HG03280 (cell line): ENCODE data around the gene REX1BD.
"Not testable (repeated sequence)": the region's sequence is repeated elsewhere in the genome, so short reads cannot be mapped to it uniquely, and the experiment has no call there.

Source experiments
- ATAC-seq: cut with Tn5 transposase; IDR thresholded peaks from one replicate; pipeline ENCODE4 v1.9.1; 2021; ENCODE audit warnings: mild to moderate bottlenecking, moderate library complexity; ENCODE audit not compliant: unreplicated experiment

REX1BD gene

DNA sequence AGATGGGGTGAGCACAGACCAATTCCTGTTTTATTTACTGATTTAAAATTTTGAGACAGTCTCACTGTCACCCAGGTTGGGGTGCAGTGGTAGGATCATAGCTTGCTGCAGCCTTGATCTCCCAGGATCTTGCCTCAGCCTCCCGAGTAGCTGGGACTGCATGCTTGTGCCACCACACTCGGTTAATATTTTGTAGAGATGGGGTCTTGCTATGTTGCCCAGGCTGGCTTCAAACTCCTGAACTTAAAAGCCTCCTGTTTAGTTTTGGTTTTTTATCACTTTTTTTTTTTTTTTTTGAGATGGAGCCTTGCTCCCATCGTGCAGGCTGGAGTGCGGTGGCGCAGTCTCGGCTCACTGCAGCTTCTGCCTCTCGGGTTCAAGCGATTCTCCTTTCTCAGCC, 12.2 kb upstream of the REX1BD start:
- ATAC-seq: no peak

DNA sequence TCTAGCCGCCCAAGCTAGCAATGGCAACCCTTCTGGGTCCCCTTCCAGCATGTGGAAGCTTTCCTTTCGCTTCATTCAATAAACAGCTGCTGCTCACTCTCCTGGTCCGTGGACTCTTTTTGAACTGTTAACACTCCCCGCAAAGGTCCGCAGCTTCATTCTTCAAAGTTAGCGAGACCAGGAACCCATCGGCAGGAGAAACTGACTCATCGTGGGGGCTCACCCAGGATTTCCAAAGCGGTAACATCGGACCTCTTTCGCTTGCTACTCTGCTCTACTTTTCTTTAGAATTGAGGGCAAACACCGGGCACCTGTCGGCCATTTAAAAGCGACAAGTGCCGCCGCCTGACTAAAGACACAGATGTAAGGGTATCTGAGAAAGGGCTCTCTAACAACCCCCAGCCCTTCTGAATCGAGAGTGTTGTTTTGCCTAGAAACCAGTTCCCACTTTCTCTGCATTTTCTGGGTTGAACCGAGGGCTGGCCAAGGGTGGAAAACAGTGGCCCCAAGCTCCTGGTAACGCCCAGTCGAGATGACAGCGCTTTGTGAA, 11.2 kb upstream of the REX1BD start:
- no peak for ATAC-seq

DNA sequence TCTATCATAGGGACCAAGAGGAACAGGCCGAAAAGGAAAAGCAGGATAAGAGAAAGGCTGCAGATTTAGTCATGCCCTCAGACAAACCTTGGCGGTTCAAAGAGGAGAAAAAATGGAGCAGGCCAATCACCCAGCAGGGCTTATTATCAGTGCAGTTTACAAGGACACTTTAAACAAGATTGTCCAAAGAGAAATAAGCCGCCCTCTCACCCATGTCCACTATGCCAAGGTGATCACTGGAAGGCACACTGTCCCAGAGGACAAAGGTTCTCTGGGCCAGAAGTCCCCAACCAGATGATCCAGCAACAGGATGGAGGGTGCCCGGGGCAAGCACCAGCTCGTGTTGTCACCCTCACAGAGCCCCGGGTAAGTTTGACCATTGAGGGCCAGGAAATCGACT, 8.3 kb upstream of the REX1BD start:
- ATAC-seq: no peak

DNA sequence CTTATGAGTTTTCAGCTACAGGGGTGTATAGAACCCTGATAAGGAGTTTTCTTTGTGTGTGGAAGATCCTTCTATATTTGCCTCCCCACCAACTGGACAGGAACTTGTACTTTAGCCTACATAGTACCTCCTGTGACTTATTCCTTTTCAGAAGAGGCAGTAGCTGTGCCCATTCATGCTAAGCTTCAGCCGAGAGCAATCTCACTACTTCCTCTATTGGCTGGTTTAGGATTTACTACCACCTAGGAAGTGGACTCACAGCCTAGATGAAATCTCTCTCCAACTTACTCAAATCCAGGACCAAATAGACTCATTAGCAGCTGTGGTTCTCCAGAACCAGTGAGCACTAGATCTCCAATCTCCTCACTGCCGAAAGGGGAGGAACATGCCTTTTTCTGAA, 2.3 kb upstream of the REX1BD start:
- no peak for ATAC-seq

DNA sequence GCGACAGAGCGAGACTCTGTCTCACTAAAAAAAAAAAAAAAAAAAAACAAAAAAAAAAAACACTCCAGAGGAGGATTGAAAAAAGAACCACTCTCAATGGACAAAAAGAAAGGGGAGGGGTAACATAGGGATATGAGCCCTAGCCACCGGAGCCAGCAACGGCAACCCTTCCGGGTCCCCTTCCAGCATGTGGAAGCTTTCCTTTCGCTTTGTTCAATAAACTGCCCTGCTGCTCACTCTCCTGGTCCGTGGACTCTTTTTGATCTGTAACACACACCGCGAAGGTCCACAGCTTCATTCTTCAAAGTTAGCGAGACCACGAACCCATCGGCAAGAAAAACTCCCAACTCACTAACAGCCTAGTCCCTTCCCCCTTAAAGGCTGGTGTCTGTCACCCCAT, 1.0 kb upstream of the REX1BD start:
- no peak for ATAC-seq

DNA sequence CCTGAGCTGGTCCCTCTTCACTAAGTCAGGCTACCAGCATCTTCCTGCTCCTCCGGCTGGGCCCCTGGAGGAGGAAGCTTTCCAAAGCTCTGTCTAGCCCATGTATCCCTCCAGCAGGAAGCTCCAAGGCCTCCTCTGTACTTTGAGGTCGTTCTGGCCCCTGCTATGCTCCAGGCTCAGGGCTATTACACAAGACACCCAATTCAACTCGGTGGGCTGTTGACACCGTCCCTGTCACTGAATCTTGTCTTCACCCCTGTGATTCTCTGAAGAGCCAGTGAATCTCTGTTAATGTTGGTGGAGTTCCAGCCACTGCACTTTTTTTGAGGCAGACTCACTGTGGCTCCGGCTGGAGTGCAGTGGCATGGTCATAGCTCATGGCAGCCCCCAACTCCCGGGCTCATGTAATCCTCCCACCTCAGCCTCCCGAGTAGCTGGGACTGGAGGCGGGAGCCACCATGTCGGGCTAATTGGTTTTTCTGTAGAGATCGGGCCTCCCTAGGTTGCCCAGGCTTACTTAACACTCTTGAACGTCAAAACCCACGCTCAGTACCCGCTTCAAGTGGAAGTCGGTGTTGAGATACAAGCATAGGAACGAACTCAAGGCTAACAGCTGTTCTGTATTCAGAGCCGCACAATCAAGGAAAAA, 512 bp upstream of the REX1BD start:
- peak; percentile 3 for ATAC-seq

DNA sequence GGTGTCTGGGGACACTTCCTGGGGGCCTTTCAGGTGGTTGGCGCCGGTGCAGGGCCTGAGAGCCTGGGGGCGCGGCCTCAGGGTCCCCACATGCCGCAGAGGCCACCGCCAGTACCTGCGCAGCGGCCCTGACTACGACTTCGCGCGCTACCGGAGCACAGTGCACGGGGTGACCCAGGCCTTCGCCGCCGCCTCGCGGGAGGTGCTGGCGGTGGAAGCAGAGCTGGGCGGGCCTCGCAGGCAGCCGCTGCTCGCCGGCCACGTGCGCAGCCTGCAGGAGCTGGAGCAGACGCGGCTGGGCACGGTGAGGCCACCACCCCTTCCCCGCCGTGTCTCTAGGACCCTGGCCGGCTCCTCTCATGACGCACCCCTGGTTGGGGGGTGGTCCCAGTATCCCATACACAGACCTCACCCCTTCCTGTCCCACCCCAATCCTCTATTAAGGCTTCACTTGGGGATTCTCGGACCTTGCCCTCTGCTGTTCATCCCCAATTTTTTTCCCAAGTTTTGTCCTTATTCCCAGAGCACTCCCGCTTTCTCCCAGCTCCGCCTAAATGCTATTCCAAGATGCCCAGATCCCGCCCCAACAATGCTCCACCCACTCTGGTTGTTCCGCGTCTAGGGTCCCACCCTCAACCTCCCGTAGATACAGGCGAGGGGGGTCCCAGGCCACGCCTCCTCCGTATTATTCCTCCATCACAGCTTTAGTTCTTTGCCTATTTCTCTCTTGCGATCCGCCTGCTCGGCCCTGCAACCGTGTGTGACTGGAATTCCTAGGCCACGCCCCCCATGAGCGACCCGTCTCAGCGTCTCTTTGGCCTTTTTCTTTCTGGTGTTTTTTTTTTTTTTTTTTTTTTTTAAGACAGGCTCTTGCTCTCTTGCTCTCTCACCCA, 1.0 kb downstream of the REX1BD start:
- peak; percentile 31 for ATAC-seq

DNA sequence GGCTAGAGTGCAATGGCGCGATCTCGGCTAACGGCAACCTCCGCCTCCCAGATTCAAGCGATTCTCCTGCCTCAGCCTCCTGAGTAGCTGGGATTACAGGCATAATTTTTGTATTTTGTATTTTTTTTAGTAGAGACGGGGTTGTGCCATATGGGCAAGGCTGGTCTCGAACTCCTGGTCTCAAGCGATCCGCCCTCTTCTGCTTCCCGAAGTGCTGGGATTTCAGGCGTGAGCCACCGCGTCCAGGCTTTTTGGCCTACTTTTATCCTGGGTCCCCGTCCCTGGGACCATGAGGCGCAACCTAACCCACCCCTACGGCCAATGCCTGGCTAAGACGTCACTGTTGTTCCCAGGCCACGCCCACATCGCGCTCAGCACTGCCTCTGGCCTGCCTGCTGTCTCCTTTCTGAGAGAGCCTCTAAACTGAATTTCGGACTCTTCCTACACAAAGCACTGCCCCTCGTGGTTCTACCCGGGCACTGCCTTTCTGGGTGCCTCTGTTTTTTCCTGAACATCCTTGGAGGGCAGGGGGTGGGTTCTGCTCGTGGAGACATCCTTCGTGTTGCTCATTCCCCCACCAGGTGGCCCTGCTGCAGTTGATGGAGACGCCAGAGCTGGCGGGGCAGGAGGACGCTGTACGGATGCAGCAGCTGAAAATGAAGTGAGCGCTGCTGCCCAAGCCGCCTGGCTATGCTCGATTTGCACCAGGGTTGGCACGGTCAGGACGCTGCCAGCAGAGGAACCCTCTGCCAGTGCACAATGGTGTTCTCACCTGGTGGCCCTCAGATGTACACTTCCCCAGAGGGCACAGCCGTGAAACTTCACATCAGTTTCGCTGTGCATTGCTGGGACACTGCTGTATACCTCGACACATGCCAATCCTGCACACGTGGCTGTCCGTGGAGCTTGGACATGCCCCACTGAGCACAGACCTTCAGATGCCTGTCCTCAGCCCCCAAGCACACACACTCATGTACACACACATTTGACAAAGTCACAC, 2.0 kb downstream of the REX1BD start:
- no peak for ATAC-seq

DNA sequence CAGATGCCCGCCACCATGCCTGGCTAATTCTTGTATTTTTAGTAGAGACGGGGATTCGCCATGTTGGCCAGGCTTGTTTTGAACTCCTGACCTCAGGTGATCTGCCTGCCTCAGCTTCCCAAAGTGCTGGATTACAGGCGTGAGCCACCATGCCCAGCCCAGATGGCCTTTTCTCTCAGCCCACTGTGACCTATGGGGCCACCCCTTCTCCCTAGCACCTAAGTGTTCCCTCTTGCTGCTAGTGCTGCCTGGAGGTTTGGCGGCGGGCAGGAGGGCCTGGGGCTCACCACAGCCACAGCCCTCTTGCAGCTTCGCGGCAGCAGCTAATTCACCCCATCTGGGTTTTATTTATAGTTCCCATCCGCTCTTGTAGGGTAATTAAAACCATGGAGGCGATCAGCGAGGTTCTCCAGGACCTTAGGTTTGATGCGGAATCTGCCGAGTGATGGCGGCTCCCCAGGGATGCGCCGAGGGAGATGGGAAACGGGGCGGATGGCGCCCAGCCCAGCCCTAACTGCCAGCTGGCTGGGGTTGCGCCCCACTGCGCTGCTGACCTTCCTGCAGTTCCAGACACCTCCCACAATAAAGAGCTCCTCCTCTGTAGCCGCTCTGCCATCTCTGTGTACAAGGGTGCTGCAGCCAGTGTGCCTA, 3.3 kb downstream of the REX1BD start:
- no peak for ATAC-seq

DNA sequence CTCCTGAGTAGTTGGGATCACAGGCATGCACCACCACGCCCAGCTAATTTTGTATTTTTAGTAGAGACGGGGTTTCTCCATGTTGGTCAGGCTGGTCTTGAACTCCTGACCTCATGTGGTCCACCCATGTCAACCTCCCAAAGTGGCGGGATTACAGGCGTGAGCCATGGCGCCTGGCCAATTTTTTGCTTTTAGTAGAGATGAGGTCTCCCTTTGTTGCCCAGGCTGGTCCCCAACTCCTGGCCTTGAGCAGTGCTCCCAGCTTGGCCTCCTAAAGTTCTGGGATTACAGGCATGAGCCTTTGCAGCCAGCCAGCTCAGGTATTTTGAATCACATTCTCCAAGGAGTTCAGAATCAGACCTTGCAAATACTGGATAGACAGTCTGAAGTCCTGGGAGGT, 4.1 kb downstream of the REX1BD start:
- not testable (repeated sequence) for ATAC-seq

DNA sequence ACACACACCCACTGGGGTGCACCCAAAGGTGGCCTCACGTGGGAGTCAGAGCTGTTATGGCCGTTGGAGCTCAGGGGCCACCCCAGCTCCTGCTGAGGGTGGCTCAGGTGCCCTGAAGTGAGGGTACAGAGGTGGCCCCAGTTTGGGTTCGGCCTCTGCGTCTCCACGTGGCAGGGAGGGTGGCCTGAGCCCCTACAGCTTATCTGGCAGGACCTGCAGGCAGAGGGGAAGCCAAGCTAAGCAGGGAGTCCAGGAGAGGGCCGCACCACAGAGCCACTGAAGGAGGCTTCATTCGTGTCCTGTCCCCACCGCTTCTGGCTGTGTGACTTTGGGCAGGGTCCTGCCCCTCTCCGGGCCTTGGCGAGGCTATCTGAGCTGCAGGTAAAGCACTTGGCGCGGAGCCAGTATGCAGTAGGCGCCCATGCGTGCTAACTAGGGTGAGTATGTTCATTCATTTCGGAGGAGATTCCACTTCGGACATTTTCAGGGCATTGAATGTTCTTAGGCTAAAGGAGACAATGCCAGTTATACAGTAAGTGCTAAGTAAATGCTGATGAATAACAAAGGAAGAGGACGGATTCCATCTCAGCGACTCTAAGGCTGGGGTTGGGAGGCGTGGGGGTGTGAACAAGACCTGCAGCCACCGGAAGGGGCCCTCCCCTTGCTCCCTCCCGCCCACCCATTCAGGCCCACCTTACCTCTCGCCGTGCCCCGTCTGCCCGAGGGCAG, 4.9 kb downstream of the REX1BD start:
- no peak for ATAC-seq

DNA sequence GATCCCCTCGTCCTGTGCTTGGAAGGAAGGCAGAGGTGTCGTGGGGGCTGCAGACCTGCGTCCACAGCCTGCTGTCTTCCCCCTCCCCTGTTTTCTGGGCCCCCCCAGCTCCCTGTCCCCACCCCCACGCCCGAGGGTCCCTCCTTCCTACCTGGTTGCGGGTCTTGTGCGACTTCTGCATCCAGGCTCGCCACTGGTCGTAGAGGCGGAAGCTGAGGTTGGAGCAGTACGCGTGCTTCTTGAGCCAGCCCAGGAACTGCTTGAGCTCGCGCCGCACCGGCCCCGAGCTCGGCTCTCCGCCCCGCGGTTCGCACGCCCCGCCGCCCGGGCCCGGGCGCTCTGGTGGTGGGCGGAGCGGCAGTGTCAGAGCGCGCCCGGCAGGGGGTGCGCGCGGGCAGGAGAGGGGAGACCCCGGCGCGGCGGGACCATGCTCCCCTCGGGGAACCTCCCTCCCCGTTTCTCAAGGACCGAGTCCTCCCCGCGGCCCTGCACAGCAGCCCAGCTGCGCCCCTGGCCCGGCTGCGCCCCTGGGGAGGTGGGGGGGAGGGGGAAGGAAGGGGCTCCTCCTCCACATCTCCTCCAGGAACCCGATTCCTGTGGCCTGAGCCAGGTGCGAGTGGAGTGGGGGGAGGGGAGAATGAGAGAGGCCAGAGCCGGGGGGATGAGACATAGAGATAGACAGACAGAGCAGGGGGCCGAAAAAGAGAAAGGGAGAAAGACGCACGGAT, 5.7 kb downstream of the REX1BD start:
- no peak for ATAC-seq

DNA sequence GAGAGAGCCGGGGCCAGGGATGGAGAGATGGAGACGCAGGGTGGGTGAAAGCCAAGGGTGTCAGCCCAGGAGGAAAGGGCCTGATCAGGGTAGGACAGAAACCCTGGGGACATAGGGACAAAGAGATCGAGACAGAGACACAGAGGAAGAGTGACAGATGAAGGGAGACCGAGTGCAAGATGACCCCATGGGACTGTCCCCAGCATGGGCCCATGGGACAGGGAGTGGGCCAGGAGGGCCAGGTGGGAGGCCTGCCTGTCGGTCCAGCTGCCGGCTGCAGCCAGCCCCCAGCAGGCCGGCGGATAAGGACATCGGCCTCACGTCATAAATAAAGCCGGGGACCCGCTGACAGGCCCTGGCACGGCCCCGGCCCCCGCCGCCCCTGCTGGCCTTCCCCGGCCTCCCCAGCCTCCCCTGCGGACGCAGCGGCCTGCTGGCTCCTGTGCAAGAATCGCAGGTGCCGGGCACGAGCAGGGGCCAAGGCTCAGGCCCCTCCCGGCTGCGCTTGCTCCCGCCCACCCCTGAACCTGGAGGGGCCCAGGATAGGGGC, 6.3 kb downstream of the REX1BD start:
- no peak for ATAC-seq

DNA sequence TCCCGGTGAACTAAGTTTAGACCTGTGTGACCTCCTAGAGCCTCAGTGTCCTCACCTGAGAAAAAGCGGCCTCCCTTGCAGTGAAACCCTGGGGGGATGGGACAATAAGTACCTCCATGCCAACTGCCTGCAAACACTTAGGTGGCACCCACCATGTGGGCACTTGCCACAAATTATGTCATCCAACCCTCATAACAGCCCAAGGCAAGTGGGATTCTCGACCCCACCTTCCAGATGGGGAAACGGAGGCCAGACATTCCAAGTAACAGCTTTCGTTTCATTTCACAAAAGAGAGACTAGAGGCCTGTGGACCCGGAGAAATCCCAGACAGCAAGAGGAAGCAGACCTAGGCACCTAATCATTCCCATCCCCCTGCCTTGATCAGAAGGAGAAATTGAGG, 6.9 kb downstream of the REX1BD start:
- no peak for ATAC-seq

DNA sequence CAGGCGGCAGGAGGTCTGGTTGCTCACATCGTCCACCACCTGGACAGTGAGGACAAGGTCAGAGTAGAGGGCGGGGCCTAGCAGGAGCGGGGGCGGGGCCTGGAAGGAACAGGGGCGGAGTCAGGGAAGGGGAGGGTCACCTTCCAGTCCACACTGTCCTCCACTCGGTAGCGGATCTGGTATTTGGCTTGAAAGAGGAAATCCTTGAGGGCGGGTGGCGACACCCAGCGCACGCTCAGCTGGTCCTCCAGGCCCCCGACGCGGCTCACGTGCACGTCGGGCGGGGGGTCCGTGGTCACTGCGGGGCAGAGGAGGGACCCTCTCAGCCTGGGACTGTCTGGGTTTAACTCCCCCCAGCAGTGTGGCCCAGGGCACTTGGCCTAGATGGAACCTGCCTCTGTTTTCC, 8.2 kb downstream of the REX1BD start:
- no peak for ATAC-seq

DNA sequence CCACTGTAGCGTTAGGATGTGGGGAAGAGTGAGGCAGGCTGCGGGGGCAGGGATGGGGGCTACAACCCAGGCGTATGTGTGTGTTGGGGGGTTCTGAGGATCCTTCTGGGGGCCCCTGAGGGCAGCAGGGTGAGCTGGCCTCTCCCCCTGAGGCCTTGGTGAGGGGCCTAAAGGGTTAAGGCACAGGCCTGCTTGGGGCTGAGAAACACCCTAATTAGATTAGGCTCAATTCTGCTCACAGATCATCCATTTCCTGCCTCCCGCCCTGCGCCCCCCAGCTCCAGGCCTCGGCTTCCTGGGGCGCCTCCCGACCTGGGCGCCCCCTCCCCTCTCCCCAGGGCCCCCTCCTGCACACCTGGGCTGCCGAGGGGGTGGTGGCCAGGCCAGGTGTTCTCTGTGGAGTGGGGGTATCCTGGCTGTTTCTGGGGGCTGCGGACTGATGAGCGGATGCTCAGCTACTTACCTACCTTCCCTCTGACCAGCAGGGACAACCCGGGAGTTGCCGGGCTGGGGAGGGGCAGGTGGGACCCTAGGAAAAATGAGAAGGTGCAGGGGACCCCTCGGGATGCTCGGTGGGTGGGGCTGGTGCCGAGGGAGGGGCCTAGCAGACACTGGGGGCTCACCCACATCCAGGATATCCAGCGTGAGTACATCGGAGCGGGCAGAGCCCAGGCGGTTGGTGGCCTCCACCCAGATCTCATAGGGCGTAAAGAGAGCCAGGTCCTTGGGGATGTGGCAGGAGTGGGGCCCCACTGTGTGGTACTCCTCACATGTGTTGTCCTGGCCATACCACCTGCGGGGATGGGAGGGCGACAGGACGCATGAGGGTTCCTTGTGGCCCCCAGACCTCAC, 9.4 kb downstream of the REX1BD start:
- ATAC-seq: no peak

DNA sequence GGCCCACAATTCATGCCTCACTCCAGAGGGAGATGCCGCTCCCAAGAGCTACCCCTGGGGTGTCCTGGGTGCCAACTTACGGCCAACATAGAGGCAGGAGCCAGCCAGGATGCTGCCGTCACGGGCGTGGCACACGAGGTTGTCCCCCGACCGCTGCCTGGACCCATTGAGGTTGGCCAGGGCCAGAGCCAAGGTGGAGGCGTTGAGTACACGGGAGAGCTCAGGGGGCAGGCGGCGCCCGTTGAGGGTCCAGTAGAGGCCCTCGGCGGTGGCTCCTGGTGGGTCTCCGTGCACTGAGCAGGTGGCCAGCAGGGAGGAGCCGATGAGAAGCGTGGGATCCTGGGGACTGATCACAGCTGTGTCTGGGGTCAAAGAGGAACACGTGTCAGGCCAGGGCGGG, 10.9 kb downstream of the REX1BD start:
- no peak for ATAC-seq
